Measurements from ENCODE around the gene TRIAP1. TPM values are rescaled to one million over a fixed set of nuclear protein-coding genes. Genes with fewer than 3 reads are reported as not detected.

The TRIAP1 gene
- total RNA-seq, 1 experiment from 2014 or later = 23.9 TPM

GRCh38 chr12:120394483-120395367 lies 51.5 kb downstream of the TRIAP1 start:
- intact Hi-C loops (cut with micrococcal nuclease; ENCODE audit: unreplicated experiment) (no loop called here), in situ Hi-C loops (cut with HindIII; ENCODE audit: low pct_unique_long_range_greater_than_20kb, low sequenced_read_pairs) (no loop called here)
- no peaks in the 10 kb centered on the region for H3K36me3 ChIP-seq (ENCODE audit: control insufficient read depth, insufficient read depth, low read length)
- peak; percentile 52; the same call in 1 of the 2 replicates for ATAC-seq
- DNase-seq (ENCODE audit: low read depth, low spot score) = no peak
- H3K4me3 ChIP-seq (ENCODE audit: low read depth in 2 of 2, low read length in 2 of 2) = no peak overlapping the region
- ChIA-PET CTCF (interaction anchor here (0.7 to 0.9 kb wide), 2 partner anchors 28 to 366 kb away, joined by 6 to 9 read pairs; no protein-coding TSS in a partner anchor), POLR2A (no interaction called here)
- H3K4me1 ChIP-seq (ENCODE audit: control insufficient read depth, insufficient read depth, low read length) = no peaks in the 10 kb centered on the region
- no peak for TF ChIP-seq SIN3A (IDR thresholded peaks at IDR 0.05; ENCODE audit: borderline replicate concordance, insufficient read depth, low read depth, low read length)
- TF ChIP-seq TCF7L2 (IDR thresholded peaks at IDR 0.05; ENCODE audit: low read depth, low read length) = no peak
- no peak for TF ChIP-seq POLR2AphosphoS5 (IDR thresholded peaks at IDR 0.05; ENCODE audit: low read depth, low read length)
- TF ChIP-seq CTCF (IDR thresholded peaks at IDR 0.05) = no peak
- no peak for TF ChIP-seq REST (IDR thresholded peaks at IDR 0.05; ENCODE audit: insufficient read depth in 1 of 2, low read depth in 2 of 2, low read length in 1 of 2)
- H3K27me3 ChIP-seq (ENCODE audit: control insufficient read depth, insufficient read depth, low read length) = no peaks in the 10 kb centered on the region
- H3K27ac ChIP-seq (ENCODE audit: low read length) = no peak overlapping the region
- no TSS peak for BruUV-seq (replicated peaks)
- no peaks in the 10 kb centered on the region for H3K9me3 ChIP-seq (ENCODE audit: control insufficient read depth, insufficient read depth, low read depth, low read length)

Other genes with a start within 250 kb of the TRIAP1 start
- 2,628 TPM for gene RPLP0, start 245.3 kb downstream of the TRIAP1 start, total RNA-seq (2021; ENCODE audit: unreplicated experiment)
- 484 TPM for gene PXN, start 180.7 kb downstream of the TRIAP1 start, total RNA-seq (2021; ENCODE audit: unreplicated experiment)
- 2,061 TPM for gene RNU4-2, start 154.5 kb downstream of the TRIAP1 start, total RNA-seq (2021; ENCODE audit: unreplicated experiment)
- gene RNU4-1, start 153.1 kb downstream of the TRIAP1 start, total RNA-seq (2021; ENCODE audit: unreplicated experiment) = 1,565 TPM
- 1.5 TPM for gene SIRT4, start 144.1 kb downstream of the TRIAP1 start, total RNA-seq (2021; ENCODE audit: unreplicated experiment)
- 0.69 TPM for gene PLA2G1B, start 118.6 kb downstream of the TRIAP1 start, total RNA-seq (2021; ENCODE audit: unreplicated experiment)
- 4.1 TPM for gene MSI1, start 77.2 kb downstream of the TRIAP1 start, total RNA-seq (2021; ENCODE audit: unreplicated experiment)
- 557 TPM for gene COX6A1, start 8.3 kb downstream of the TRIAP1 start, total RNA-seq (2021; ENCODE audit: unreplicated experiment)
- 34.7 TPM for gene GATC, start 60 bp upstream of the TRIAP1 start, total RNA-seq (2021; ENCODE audit: unreplicated experiment)
- 269 TPM for gene SRSF9, start 23.4 kb upstream of the TRIAP1 start, total RNA-seq (2021; ENCODE audit: unreplicated experiment)
- 482 TPM for gene DYNLL1, start 49.7 kb upstream of the TRIAP1 start, total RNA-seq (2021; ENCODE audit: unreplicated experiment)
- gene COQ5, start 82.8 kb upstream of the TRIAP1 start, total RNA-seq (2021; ENCODE audit: unreplicated experiment) = 42.9 TPM
- gene RNF10, start 88.0 kb upstream of the TRIAP1 start, total RNA-seq (2021; ENCODE audit: unreplicated experiment) = 177 TPM
- 43.7 TPM for gene POP5, start 135.0 kb upstream of the TRIAP1 start, total RNA-seq (2021; ENCODE audit: unreplicated experiment)
- gene CABP1, start 194.2 kb upstream of the TRIAP1 start, total RNA-seq (2021; ENCODE audit: unreplicated experiment) = not detected
- 171 TPM for gene MLEC, start 240.8 kb upstream of the TRIAP1 start, total RNA-seq (2021; ENCODE audit: unreplicated experiment)

Measured in Panc1 (cell line).